Activated T-cell treated with anti-CD3 and anti-CD28 coated beads, Interleukin-2, amount 50 U/mL, for 72 hours (primary cell): ENCODE results near the gene COMMD1. TPM values are rescaled to one million over a fixed set of nuclear protein-coding genes. Genes with fewer than 3 reads are reported as not detected.

Experiments
- ATAC-seq, 2 donors: fragments of 150-1000 bp; cut with Tn5 transposase; replicated peaks in 1 of 2; 2 replicates each; pipeline ENCODE4 v1.10.0; 2021; ENCODE audit warnings: moderate library complexity in 2 of 2, mild to moderate bottlenecking in 1 of 2
- DNase-seq, 2 donors: peaks; one replicate each; pipeline ENCODE4 v3.0.0; 2021 to 2022; ENCODE audit warnings: mixed read lengths in 1 of 2
- H3K27ac Mint-ChIP-seq: one replicate; pipeline ENCODE4 v1.8.0; 2022; ENCODE audit warnings: mild to moderate bottlenecking, moderate library complexity, mixed read lengths
- H3K27me3 Mint-ChIP-seq: one replicate; pipeline ENCODE4 v1.8.0; 2022; ENCODE audit warnings: low read depth, mixed read lengths
- H3K36me3 Mint-ChIP-seq, 2 donors: one replicate each; pipeline ENCODE4 v1.8.0; 2022; ENCODE audit warnings: mixed read lengths in 2 of 2, mild to moderate bottlenecking in 1 of 2; ENCODE audit not compliant: insufficient read depth in 2 of 2
- H3K4me1 Mint-ChIP-seq: one replicate; pipeline ENCODE4 v1.8.0; 2022; ENCODE audit warnings: low read depth, mixed read lengths
- H3K4me3 Mint-ChIP-seq, 2 donors: one replicate each; pipeline ENCODE4 v1.8.0; 2022; ENCODE audit warnings: mild to moderate bottlenecking in 2 of 2, mixed read lengths in 2 of 2, moderate library complexity in 2 of 2
- H3K9me3 Mint-ChIP-seq, 2 donors: one replicate each; pipeline ENCODE4 v1.8.0; 2022; ENCODE audit warnings: mixed read lengths in 2 of 2
- total RNA-seq, 2 donors: library from RNA; stranded (reverse); gene quantifications; one replicate each; pipeline ENCODE4 v1.2.3, GENCODE V29; 2022

Gene COMMD1
- total RNA-seq, 2 donors from 2014 or later, result 34.3 to 34.7 TPM

GRCh38 chr2:61961231-61961901 lies 55.9 kb downstream of the COMMD1 start:
- no peaks in the 10 kb centered on the region for H3K36me3 Mint-ChIP-seq
- DNase-seq, result no peak
- H3K9me3 Mint-ChIP-seq, result no peaks in the 10 kb centered on the region
- H3K27me3 Mint-ChIP-seq, result no peaks in the 10 kb centered on the region
- peaks cover 11% of the 10 kb centered on the region for H3K4me1 Mint-ChIP-seq
- peak overlapping the region; percentile 68 for H3K27ac Mint-ChIP-seq
- no peak for ATAC-seq
- no peak overlapping the region for H3K4me3 Mint-ChIP-seq

GRCh38 chr2:61962095-61962984 lies 56.9 kb downstream of the COMMD1 start:
- peaks cover 6% of the 10 kb centered on the region for H3K4me1 Mint-ChIP-seq
- no peak for DNase-seq
- no peak overlapping the region for H3K4me3 Mint-ChIP-seq
- no peaks in the 10 kb centered on the region for H3K9me3 Mint-ChIP-seq
- no peak overlapping the region for H3K27ac Mint-ChIP-seq
- H3K27me3 Mint-ChIP-seq, result no peaks in the 10 kb centered on the region
- no peaks in the 10 kb centered on the region for H3K36me3 Mint-ChIP-seq
- no peak for ATAC-seq

GRCh38 chr2:61966087-61966727 lies 60.7 kb downstream of the COMMD1 start:
- Mint-ChIP-seq H3K27ac (no peak overlapping the region), H3K9me3 (no peaks in the 10 kb centered on the region), H3K36me3 (no peaks in the 10 kb centered on the region), H3K4me1 (no peaks in the 10 kb centered on the region), H3K4me3 (no peak overlapping the region), H3K27me3 (no peaks in the 10 kb centered on the region)
- DNase-seq (no peak), ATAC-seq (no peak)

- no peak overlapping the region for H3K27ac Mint-ChIP-seq
- ATAC-seq (no peak), DNase-seq (no peak)
- H3K4me1 Mint-ChIP-seq, result no peaks in the 10 kb centered on the region
- no peak overlapping the region for H3K4me3 Mint-ChIP-seq
- no peaks in the 10 kb centered on the region for H3K9me3 Mint-ChIP-seq
- no peaks in the 10 kb centered on the region for H3K36me3 Mint-ChIP-seq
- H3K27me3 Mint-ChIP-seq, result no peaks in the 10 kb centered on the region
These were observed 61.8 kb downstream of the COMMD1 start for GRCh38 chr2:61967262-61967661.

- no peak for ATAC-seq
- H3K4me1 Mint-ChIP-seq, result no peaks in the 10 kb centered on the region
- no peaks in the 10 kb centered on the region for H3K9me3 Mint-ChIP-seq
- H3K27ac Mint-ChIP-seq, result no peak overlapping the region
- no peaks in the 10 kb centered on the region for H3K36me3 Mint-ChIP-seq
- H3K27me3 Mint-ChIP-seq, result no peaks in the 10 kb centered on the region
- no peak overlapping the region for H3K4me3 Mint-ChIP-seq
- DNase-seq, result no peak
These were observed 63.9 kb downstream of the COMMD1 start for GRCh38 chr2:61969376-61969775.

GRCh38 chr2:61970807-61971556 lies 65.5 kb downstream of the COMMD1 start:
- no peak overlapping the region for H3K27ac Mint-ChIP-seq
- DNase-seq, result no peak
- H3K27me3 Mint-ChIP-seq, result no peaks in the 10 kb centered on the region
- no peak for ATAC-seq
- no peaks in the 10 kb centered on the region for H3K36me3 Mint-ChIP-seq
- no peaks in the 10 kb centered on the region for H3K4me1 Mint-ChIP-seq
- H3K4me3 Mint-ChIP-seq, result no peak overlapping the region
- H3K9me3 Mint-ChIP-seq, result no peaks in the 10 kb centered on the region

GRCh38 chr2:61978522-61978921 lies 73.0 kb downstream of the COMMD1 start:
- Mint-ChIP-seq H3K4me1 (no peaks in the 10 kb centered on the region), H3K27ac (no peak overlapping the region), H3K27me3 (no peaks in the 10 kb centered on the region), H3K4me3 (no peak overlapping the region), H3K9me3 (peaks cover 5 to 9% of the 10 kb centered on the region in 2 donors), H3K36me3 (peaks cover 8% of the 10 kb centered on the region in 2 donors)
- DNase-seq (no peak), ATAC-seq (no peak)

GRCh38 chr2:61980758-61981157 lies 75.3 kb downstream of the COMMD1 start:
- H3K4me1 Mint-ChIP-seq, result no peaks in the 10 kb centered on the region
- no peak overlapping the region for H3K27ac Mint-ChIP-seq
- peaks cover 8 to 9% of the 10 kb centered on the region in 2 donors for H3K36me3 Mint-ChIP-seq
- DNase-seq (no peak), ATAC-seq (no peak)
- H3K9me3 Mint-ChIP-seq, result peaks cover 5 to 9% of the 10 kb centered on the region in 2 donors
- no peaks in the 10 kb centered on the region for H3K27me3 Mint-ChIP-seq
- H3K4me3 Mint-ChIP-seq, result no peak overlapping the region

GRCh38 chr2:61984682-61985081 lies 79.2 kb downstream of the COMMD1 start:
- Mint-ChIP-seq H3K27ac (no peak overlapping the region), H3K36me3 (peaks cover 9 to 10% of the 10 kb centered on the region in 2 donors), H3K27me3 (no peaks in the 10 kb centered on the region), H3K4me1 (no peaks in the 10 kb centered on the region), H3K9me3 (peaks cover 6 to 9% of the 10 kb centered on the region in 2 donors), H3K4me3 (no peak overlapping the region)
- no peak for DNase-seq
- no peak for ATAC-seq

- ATAC-seq, result no peak
These were observed 83.2 kb downstream of the COMMD1 start for GRCh38 chr2:61988462-61989366.

GRCh38 chr2:61993422-61994024 lies 88.0 kb downstream of the COMMD1 start:
- no peaks in the 10 kb centered on the region for H3K27me3 Mint-ChIP-seq
- H3K27ac Mint-ChIP-seq, result no peak overlapping the region
- DNase-seq (peak; percentile 10 to 11), ATAC-seq (peak in 1 of 2 donors; percentile 49)
- H3K4me1 Mint-ChIP-seq, result peaks cover 5% of the 10 kb centered on the region
- H3K36me3 Mint-ChIP-seq, result no peaks in the 10 kb centered on the region
- no peaks in the 10 kb centered on the region for H3K9me3 Mint-ChIP-seq
- H3K4me3 Mint-ChIP-seq, result no peak overlapping the region

More at GRCh38 chr2:61988462-61989366, 83.2 kb downstream of the COMMD1 start:
- peaks cover under 1 to 1% of the 10 kb centered on the region in 2 donors for H3K36me3 Mint-ChIP-seq
- peaks cover 0 to 1% of the 10 kb centered on the region in 2 donors for H3K9me3 Mint-ChIP-seq
- no peak for DNase-seq
- H3K27me3 Mint-ChIP-seq, result no peaks in the 10 kb centered on the region
- H3K4me1 Mint-ChIP-seq, result no peaks in the 10 kb centered on the region
- H3K27ac Mint-ChIP-seq, result no peak overlapping the region
- no peak overlapping the region for H3K4me3 Mint-ChIP-seq

GRCh38 chr2:61994531-61994930 lies 89.1 kb downstream of the COMMD1 start:
- H3K4me3 Mint-ChIP-seq, result no peak overlapping the region
- H3K4me1 Mint-ChIP-seq, result peaks cover 5% of the 10 kb centered on the region
- H3K27ac Mint-ChIP-seq, result no peak overlapping the region
- DNase-seq (no peak), ATAC-seq (no peak)
- H3K36me3 Mint-ChIP-seq, result no peaks in the 10 kb centered on the region
- no peaks in the 10 kb centered on the region for H3K27me3 Mint-ChIP-seq
- H3K9me3 Mint-ChIP-seq, result no peaks in the 10 kb centered on the region
